Neural cell (in vitro differentiated cells): ENCODE measurements around the gene GPR119. TPM values are rescaled to one million over a fixed set of nuclear protein-coding genes. Genes with fewer than 3 reads are reported as not detected.

Experiments
- H2AFZ ChIP-seq: fragments of 200-600, 300-800 bp; sonication (generic), shearing (Covaris generic); 2 replicates; pipeline ENCODE4 v1.6.0; 2014; ENCODE audit warnings: low read depth, mild to moderate bottlenecking, antibody characterized with exemption, low read length, moderate library complexity
- H3F3A ChIP-seq: fragments of 200-600 bp; shearing (Covaris generic); 2 replicates; pipeline ENCODE4 v1.6.1; 2016; ENCODE audit warnings: mild to moderate bottlenecking, moderate library complexity, mixed read lengths, antibody characterized with exemption, low read length; ENCODE audit not compliant: insufficient read depth, poor library complexity, severe bottlenecking
- H3K27ac ChIP-seq: fragments of 200-600, 300-800 bp; sonication (generic), shearing (Covaris generic); 2 replicates; pipeline ENCODE4 v1.5.1; 2014; ENCODE audit warnings: mild to moderate bottlenecking, low read length, moderate library complexity
- H3K27me3 ChIP-seq: fragments of 300-800, 200-600 bp; sonication (generic), shearing (Covaris generic); 2 replicates; pipeline ENCODE4 v1.6.0; 2014; ENCODE audit warnings: mild to moderate bottlenecking, low read depth, low read length, moderate library complexity; ENCODE audit not compliant: insufficient read depth
- H3K36me3 ChIP-seq: fragments of 300-800, 200-600 bp; sonication (generic), shearing (Covaris generic); 2 replicates; pipeline ENCODE4 v1.5.1; 2014; ENCODE audit warnings: mild to moderate bottlenecking, antibody characterized with exemption, low read length, moderate library complexity; ENCODE audit not compliant: insufficient read depth
- H3K4me2 ChIP-seq: fragments of 300-800, 200-600 bp; sonication (generic), shearing (Covaris generic); 2 replicates; pipeline ENCODE4 v1.6.0; 2014; ENCODE audit warnings: mild to moderate bottlenecking, low read length
- H3K4me3 ChIP-seq: fragments of 300-800, 200-600 bp; sonication (generic), shearing (Covaris generic); 2 replicates; pipeline ENCODE4 v1.5.1; 2014; ENCODE audit warnings: mild to moderate bottlenecking, low read length, moderate library complexity
- H3K79me2 ChIP-seq: fragments of 200-600 bp; shearing (Covaris generic); replicated peaks from 2 replicates; pipeline ENCODE4 v1.6.0; 2014; ENCODE audit warnings: mild to moderate bottlenecking, low read length, moderate library complexity; ENCODE audit not compliant: insufficient read depth
- H3K9ac ChIP-seq: fragments of 300-800, 200-600 bp; sonication (generic), shearing (Covaris generic); 2 replicates; pipeline ENCODE4 v1.6.1; 2016; ENCODE audit warnings: mild to moderate bottlenecking, low read length, mixed read lengths
- H3K9me2 ChIP-seq: fragments of 200-600 bp; shearing (Covaris generic); 2 replicates; pipeline ENCODE4 v1.6.1; 2016; ENCODE audit warnings: mild to moderate bottlenecking, low read length, mixed read lengths; ENCODE audit not compliant: insufficient read depth
- H3K9me3 ChIP-seq: fragments of 200-600, 300-800 bp; sonication (generic), shearing (Covaris generic); 2 replicates; pipeline ENCODE4 v1.6.1; 2016; ENCODE audit warnings: mild to moderate bottlenecking, mixed run types, low read length, moderate library complexity, mixed read lengths
- H4K20me1 ChIP-seq: fragments of 200-600 bp; shearing (Covaris generic); 2 replicates; pipeline ENCODE4 v1.6.1; 2016; ENCODE audit warnings: mild to moderate bottlenecking, mixed run types; ENCODE audit not compliant: insufficient read depth
- CTCF ChIP-seq: fragments of 450-650 bp; IDR thresholded peaks from 2 replicates; pipeline ENCODE4 v1.5.1; 2014; ENCODE audit warnings: antibody characterized with exemption, mild to moderate bottlenecking, moderate library complexity; ENCODE audit not compliant: poor library complexity, severe bottlenecking
- EP300 ChIP-seq: fragments of 450-650 bp; conservative IDR thresholded peaks from 2 replicates; pipeline ENCODE4 v1.6.1; 2014; ENCODE audit warnings: antibody characterized with exemption, mild to moderate bottlenecking, moderate library complexity; ENCODE audit not compliant: poor library complexity, severe bottlenecking
- EZH2 ChIP-seq: fragments of 200-600, 300-800 bp; shearing (Covaris generic), sonication (generic); IDR thresholded peaks from 2 replicates; pipeline ENCODE4 v1.6.1; 2014; ENCODE audit warnings: antibody characterized with exemption, low read length, borderline replicate concordance, mild to moderate bottlenecking; ENCODE audit not compliant: insufficient read depth, poor library complexity, severe bottlenecking
- MXI1 ChIP-seq: fragments of 450-650 bp; conservative IDR thresholded peaks from 2 replicates; pipeline ENCODE4 v1.6.1; 2014; ENCODE audit warnings: antibody characterized with exemption, mild to moderate bottlenecking; ENCODE audit not compliant: poor library complexity, severe bottlenecking
- POLR2AphosphoS5 ChIP-seq: IDR thresholded peaks from 2 replicates; pipeline ENCODE4 v1.6.1; 2012
- RAD21 ChIP-seq: fragments of 450-650 bp; conservative IDR thresholded peaks from 2 replicates; pipeline ENCODE4 v1.6.1; 2014; ENCODE audit warnings: antibody characterized with exemption, mild to moderate bottlenecking, moderate library complexity
- REST ChIP-seq: IDR thresholded peaks from 2 replicates; pipeline ENCODE4 v1.6.1; 2012; ENCODE audit warnings: borderline replicate concordance
- SMC3 ChIP-seq: fragments of 450-650 bp; conservative IDR thresholded peaks from 2 replicates; pipeline ENCODE4 v1.6.1; 2014; ENCODE audit warnings: antibody characterized with exemption, mild to moderate bottlenecking, moderate library complexity; ENCODE audit not compliant: poor library complexity
- TAF1 ChIP-seq: IDR thresholded peaks from 2 replicates; pipeline ENCODE4 v1.6.1; 2012; ENCODE audit warnings: low read depth
- polyA plus RNA-seq: library from polyadenylated mRNA; depleted of rRNA; stranded (reverse); fragments of >200 nt; gene quantifications from 2 replicates; pipeline ENCODE4 v1.2.3, GENCODE V29; 2014

Gene GPR119
- polyA plus RNA-seq, 1 donor from 2014 or later, result not detected

- Histone ChIP-seq H3K79me2 (no peaks in the 10 kb centered on the region), H3K9me3 (no peaks in the 10 kb centered on the region), H3K9ac (no peak overlapping the region), H2AFZ (no peak overlapping the region), H3K27ac (no peak overlapping the region), H3K9me2 (no peaks in the 10 kb centered on the region), H4K20me1 (no peaks in the 10 kb centered on the region), H3K4me3 (no peak overlapping the region), H3K4me2 (no peak overlapping the region), H3K36me3 (no peaks in the 10 kb centered on the region), H3K27me3 (no peaks in the 10 kb centered on the region), H3F3A (no peaks in the 10 kb centered on the region)
- TF ChIP-seq MXI1, result no peak
- no peak for TF ChIP-seq CTCF
- TF ChIP-seq RAD21, result no peak
- TF ChIP-seq TAF1, result no peak
- no peak for TF ChIP-seq POLR2AphosphoS5
- TF ChIP-seq EP300, result no peak
- TF ChIP-seq SMC3, result no peak
Measured at GRCh38 chrX:130419263-130419662, 33.8 kb upstream of the GPR119 start.

- no peaks in the 10 kb centered on the region for H3K9me3 ChIP-seq
- H3K27me3 ChIP-seq, result no peaks in the 10 kb centered on the region
- no peak overlapping the region for H2AFZ ChIP-seq
- no peak overlapping the region for H3K4me3 ChIP-seq
- TF ChIP-seq EP300 (no peak), REST (no peak), SMC3 (no peak), MXI1 (no peak), EZH2 (no peak), POLR2AphosphoS5 (no peak), CTCF (no peak), TAF1 (no peak), RAD21 (no peak)
- H3K4me2 ChIP-seq, result no peak overlapping the region
- H3K9me2 ChIP-seq, result no peaks in the 10 kb centered on the region
- no peaks in the 10 kb centered on the region for H3K36me3 ChIP-seq
- no peaks in the 10 kb centered on the region for H3F3A ChIP-seq
- no peaks in the 10 kb centered on the region for H3K79me2 ChIP-seq
- H3K9ac ChIP-seq, result no peak overlapping the region
- H3K27ac ChIP-seq, result no peak overlapping the region
- H4K20me1 ChIP-seq, result no peaks in the 10 kb centered on the region
Measured at GRCh38 chrX:130418740-130419139, 33.3 kb upstream of the GPR119 start.
